Stimulated activated CD4-positive, alpha-beta T cell treated with anti-CD3 and anti-CD28 coated beads, Interleukin-2, amount 100 ng/mL, for 24 hours (primary cell): ENCODE results near the gene STK10.
"Not testable (repeated sequence)": the region's sequence is repeated elsewhere in the genome, so short reads cannot be mapped to it uniquely, and the experiment has no call there.

ENCODE experiments used
- DNase-seq, 2 donors: peaks; one replicate each; pipeline ENCODE4 v3.0.0-alpha.2; 2020

Gene STK10

DNA sequence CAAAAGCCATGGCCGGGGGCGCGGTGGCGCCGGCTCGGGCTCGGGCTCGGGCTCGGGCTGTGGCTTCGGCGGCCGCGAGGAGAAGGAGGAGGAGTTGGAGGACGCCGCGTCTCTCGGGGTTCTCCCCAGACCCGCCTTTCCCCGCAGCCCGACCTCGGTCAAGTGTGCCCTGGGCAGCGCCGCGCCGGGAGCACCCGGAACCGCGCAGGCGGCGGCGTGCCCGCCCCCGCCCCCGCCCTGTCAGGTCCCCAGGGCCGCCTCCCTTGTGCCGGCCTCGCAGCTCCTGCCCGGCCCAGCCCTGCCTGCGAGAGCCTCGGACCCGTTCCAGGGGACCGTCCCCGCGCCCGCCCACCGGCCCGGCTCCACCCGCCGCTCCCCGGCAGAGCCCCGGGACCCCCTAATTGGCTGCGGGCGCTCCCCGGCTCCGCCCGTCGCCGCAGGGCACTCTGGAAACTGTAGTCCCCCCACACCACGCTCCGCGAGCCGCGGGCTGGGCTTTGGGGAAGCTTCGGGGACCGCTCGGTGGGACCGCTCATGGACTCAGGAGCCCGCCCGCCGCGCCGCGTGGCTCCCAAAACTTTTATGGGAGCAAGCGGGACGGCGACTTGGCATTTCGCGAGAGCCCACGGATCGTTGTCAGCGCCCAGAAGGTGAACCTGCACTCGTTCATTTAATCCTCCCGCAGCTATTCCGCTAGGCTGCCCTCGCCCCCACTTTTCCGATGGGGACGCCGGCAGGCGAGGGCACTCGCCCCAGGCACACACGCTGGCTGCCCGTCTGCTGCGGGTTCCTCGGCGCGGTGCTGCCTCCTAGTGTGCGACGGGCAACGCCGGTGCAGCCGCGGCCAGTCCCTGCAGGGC lies at the start of gene STK10:
Gene STK10, minus strand, starts transcription at position 192 of the 860 bp plus-strand sequence. Its CDS starts 182 bp downstream, at position 10.
- peak; percentile 88 to 92 for DNase-seq

DNA sequence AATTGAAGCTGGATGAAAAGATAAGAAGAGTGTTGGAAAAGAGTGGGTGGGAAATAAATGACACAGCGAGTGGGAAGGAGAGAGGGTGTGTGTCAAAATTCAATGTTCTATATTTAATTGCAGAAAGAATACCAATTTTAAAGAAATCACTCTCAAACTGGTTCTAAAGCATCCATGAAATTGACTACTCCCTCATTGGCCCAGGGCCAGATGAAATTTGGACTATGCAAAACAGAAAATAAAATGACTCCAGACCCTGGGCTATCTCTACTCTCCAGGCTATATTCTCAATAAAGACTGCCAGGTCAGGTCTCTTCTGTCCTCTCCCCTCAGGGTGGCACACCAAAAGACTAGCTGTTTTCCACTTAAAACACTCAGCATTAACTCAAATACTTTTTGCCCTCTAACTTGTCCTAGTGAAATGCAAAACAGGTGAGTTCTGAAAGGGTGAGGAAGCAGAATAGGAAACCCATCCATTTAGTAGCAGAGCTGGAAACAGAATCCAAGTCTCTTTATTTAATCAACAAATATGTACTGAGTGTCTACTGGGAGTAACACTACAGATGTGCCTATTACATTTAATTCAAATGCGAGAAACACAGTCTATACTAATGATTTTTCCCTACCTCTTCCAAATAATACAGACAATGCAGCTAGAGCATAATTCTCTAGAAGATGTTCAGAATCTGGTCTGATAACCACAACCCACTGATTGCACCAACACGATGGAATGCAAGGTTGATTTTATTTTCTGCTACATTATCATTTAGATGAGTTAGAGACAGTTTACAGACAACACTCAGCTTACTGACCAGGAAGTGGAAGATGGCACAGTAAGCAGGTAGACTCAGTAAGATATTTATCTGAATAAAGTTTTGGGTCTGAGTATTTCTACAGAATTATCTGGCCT lies 48.1 kb upstream of the STK10 start:
- DNase-seq: no peak

GRCh38 chr5:172235132-172235780 lies 47.2 kb upstream of the STK10 start:
- no peak for DNase-seq

DNA sequence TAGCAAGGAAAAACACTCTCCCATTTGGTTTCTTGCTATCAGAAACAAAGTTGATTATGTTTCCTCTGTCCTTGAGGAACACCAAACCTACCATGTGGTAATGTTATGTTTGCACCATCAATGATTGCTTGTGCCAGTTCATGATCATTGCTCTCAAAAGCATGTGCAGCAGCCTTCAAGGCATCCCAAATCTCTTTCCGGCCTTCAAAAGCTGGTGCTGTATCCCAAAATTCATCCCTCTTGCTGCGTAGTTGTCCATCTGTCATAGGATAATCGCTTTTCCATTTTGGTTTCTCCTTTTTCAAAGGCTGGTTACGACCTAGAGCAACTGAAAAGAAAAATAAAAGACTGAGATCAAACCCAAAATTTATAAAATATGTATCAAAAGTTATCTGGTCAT lies 46.0 kb upstream of the STK10 start:
- DNase-seq: no peak

DNA sequence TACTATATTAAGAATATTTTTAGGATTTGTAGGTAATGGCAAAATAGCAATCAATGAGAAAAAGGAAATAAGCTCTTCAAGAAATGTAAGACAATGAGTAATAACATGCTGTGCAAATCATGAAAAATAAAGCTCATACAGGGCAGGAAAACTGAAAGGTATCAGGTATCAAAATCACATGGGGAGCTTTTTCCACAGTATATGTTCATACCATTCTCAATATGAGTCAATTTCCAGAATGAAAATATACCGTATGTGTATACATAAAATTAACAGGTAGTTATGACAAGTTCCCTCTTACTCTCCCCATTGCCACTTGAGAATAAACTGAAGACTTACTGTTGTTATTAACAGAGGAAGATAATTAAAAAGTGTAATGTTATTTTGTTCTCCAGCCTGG lies 41.9 kb upstream of the STK10 start:
- DNase-seq: no peak

GRCh38 chr5:172224996-172225395 lies 37.0 kb upstream of the STK10 start:
- DNase-seq: no peak

DNA sequence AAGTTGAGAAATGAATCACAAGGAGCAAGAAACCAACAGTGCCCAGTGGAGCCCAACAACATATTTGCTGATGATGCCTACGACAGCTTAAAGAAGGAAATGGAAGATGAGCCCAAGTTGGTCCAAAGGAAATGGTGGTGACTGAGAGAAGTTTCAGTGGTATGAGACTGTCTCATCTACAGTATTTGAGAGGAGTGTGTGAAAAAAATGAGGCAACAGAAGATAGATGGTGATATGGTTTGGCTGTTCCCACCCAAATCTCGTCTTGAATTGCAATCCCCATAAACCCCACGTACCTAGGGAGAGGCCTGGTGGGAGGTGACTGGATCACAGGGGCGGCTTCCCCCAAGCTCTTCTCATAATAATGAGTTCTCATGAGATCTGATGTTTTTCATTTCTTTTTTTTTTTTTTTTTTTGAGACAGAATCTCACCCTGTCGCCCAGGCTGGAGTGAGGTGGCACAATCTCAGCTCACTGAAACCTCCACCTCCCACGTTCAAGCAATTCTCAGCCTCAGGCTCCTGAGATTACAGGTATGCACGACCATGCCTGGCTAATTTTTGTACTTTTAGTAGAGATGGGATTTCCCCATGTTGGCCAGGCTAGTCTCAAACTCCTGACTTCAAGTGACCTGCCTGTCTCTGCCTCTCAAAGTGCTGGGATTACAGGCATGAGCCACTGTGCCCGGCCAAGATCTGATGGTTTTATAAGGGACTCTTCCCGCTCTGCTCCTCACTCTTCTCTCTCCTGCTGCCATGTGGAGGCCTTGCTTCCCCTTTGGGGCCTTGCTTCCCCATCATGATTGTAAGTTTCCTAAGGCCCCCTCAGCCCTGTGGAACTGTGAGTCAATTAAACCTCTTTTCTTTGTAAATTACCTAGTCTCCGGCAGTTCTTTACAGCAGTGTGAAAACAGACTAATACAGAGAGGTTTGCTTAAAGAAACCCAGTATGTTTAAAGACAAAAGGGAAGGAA lies 36.2 kb upstream of the STK10 start:
- DNase-seq: peak; percentile 62 to 63

GRCh38 chr5:172219296-172219695 lies 31.3 kb upstream of the STK10 start:
- no peak for DNase-seq

GRCh38 chr5:172216345-172216744 lies 28.3 kb upstream of the STK10 start:
- DNase-seq: no peak

DNA sequence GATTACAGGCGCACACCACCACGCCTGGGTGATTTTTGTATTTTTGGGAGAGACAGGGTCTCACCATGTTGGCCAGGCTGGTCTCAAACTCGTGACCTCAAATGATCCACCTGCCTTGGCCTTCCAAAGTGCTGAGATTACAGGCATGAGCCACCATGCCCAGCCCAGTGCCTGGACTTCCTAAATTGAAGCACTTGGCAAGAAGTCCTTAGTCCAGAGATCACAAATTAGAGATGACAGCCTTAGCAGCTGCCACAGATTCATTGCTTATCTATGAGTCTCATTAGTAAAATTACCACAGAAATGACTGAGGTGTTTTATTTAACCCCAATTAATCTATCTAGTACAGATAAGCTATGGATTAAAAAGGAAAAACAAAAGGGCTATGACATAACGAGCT lies 25.1 kb upstream of the STK10 start:
- no peak for DNase-seq

DNA sequence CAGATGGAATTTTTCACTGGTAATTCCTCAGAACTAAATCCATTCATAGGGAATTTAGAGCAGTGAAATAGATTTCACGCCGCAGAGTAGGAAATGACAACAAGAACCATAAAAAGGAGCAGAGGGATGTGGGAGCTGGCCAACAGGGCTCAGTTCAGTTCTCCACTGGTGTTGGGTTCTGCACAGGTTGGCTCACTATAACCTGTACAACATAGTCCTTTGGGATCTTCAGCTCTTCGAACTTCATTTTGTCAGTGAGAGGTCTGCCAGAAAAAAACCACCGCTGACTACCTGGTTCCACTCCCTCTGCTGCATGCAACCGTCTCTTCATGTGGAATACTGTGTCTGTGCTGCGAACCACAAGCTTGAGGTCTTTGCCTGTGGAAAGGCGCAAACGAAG lies 23.7 kb upstream of the STK10 start:
- DNase-seq: no peak

DNA sequence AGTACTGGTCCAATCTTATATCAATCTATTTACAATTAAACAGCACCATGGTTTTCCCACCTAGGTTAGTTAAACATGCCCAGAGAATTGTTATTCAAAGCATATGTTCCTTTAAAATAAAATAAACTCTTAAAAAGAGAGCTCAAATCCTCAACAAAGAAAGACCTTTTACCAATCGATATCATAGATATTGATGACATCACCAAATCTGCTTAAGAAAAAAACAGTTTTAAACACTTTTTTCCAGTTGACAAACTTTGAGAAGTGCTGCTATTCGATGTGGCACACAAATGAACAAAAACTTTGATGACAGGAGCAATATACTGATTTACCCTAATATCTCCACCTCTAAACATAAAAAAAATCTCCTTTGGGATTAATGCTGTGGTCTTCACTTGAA lies 21.7 kb upstream of the STK10 start:
- DNase-seq: no peak

GRCh38 chr5:172207511-172207910 lies 19.5 kb upstream of the STK10 start:
- DNase-seq: no peak

DNA sequence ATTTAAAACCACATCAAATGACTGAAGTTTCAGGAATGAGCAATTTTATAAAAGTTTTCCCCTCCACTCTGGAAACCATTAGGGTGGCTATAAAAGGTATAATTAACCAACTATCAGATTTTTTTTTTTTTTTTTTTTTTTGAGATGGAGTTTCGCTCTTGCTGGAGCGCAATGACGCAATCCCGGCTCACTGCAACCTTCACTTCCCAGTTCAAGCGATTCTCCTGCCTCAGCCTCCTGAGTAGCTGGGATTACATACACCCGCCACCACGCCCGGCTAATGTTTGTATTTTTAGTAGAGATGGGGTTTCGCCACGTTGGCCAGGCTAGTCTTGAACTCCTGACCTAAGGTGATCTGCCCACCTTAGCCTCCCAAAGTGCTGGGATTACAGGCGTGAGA lies 18.0 kb upstream of the STK10 start:
- not testable (repeated sequence) for DNase-seq

DNA sequence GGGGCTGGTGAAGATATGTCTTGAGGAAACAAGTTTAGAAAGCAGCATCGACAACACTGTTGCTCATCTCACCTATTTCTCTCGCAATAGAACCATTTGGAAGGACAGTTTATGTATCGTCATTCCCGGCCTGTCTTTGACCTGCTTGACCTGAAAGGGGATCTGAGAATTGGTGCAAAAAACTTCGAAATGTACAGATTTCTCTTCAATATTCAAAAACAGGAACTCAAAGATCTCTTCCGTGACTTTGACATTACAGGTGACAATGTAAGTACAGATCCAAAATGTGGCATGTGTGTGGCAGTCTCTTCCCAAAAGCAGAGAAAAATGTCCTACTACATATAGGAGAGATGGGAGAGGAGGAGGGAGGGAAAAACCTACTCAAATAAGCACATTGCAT lies 12.5 kb upstream of the STK10 start:
- no peak for DNase-seq

- DNase-seq: no peak
These were observed 11.4 kb upstream of the STK10 start for GRCh38 chr5:172199446-172199845.

- DNase-seq: not testable (repeated sequence)
These were observed 9.8 kb upstream of the STK10 start for GRCh38 chr5:172197775-172198174.

DNA sequence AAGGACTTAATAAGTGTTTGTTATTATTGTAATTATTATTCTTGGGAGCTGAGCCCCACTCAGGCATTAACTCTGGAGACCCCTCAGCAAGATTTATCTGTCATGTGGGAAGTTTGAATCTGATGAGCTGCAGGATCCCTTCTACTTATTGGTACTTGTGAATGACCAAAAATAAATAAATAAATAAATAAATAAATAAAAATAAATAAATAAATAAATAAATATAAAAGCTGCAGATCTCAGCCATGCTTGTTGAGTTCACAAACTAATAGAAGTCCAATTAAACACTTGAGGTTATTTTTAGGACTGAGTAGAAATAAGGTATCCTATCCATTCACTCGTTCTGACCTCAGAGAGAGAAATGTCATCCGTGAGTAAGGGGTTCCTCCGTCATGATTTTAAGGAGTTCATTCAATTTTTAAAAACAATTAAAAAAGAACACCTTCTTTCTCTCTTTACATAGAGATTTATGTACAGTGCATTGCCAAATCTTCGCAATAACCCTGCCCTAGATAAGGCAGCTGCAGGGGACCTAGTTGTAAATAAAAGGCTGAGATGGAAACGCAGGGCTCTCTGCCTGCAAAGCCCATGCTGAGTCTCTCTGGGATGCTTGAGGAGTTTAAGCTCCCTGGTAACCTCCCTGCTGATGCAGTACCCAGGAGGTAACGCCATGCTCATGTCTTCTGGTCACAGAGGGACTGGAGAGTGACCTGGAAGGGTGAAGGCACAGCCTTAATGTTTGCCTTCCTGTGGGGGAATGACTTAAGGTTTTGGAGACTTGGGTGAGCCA lies 7.2 kb upstream of the STK10 start:
- DNase-seq: no peak

GRCh38 chr5:172193872-172194271 lies 5.8 kb upstream of the STK10 start, which contains the start of gene EFCAB9:
Gene EFCAB9, plus strand, starts transcription at chr5:172194172. Its CDS starts 1 bp downstream, at chr5:172194173.
- DNase-seq: no peak

DNA sequence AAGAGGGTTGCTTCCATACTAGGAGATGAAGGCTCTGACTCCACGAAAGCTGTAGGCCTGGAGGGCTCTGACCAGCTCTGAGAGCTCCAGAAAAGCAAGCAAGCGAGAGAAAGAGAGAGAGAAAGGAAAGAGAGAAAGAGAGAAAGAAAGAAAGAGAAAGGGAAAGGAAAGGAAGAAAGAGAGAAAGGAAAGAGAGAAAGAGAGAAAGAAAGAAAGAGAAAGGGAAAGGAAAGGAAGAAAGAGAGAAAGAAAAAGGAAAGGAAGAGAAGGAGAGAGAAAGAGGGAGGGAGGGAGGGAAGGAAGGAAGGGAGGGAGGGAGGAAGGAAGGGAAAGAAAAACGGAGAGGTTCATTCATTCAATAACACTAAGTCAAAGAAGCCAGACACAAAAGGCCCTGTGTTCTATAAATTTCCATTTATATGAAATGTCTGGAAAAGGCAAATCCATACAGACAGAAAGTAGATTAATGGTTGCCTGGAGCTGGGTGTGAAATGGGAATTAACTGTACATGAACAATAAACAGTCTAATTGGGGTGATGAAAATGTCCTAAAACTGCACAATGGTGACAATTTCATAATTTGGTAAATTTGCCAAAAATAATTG lies 1.8 kb upstream of the STK10 start:
- no peak for DNase-seq
